Ovary (tissue), 9 donors: Measurements from ENCODE around the gene CCDC106. TPM values are rescaled to one million over a fixed set of nuclear protein-coding genes. Genes with fewer than 3 reads are reported as not detected.

Experiments used
- DNase-seq, 5 donors: peaks; one replicate each; pipeline ENCODE4 v3.0.0-alpha.2; 2019 to 2020
- H3K27ac ChIP-seq, 2 donors: fragments of 200-600 bp; one replicate each; pipeline versions ENCODE4 v1.5.1 to v1.8.0; 2019 to 2022
- H3K27me3 ChIP-seq: fragments of 200-600 bp; one replicate; pipeline ENCODE4 v1.8.0; 2022
- H3K36me3 ChIP-seq: fragments of 200-600 bp; sonication (generic); one replicate; pipeline ENCODE4 v1.5.1; 2019
- H3K4me1 ChIP-seq: one replicate; pipeline ENCODE4 v1.8.1; 2013; ENCODE audit warnings: mild to moderate bottlenecking, moderate library complexity; ENCODE audit not compliant: insufficient read depth
- H3K4me3 ChIP-seq: fragments of 200-600 bp; sonication (generic); one replicate; pipeline ENCODE4 v1.5.1; 2017
- H3K9me3 ChIP-seq, 2 donors: fragments of 200-600 bp in 1 of 2; sonication (generic) in 1 of 2; one replicate each; pipeline versions ENCODE4 v1.5.1 to v1.8.1; 2013 to 2019; ENCODE audit warnings: mild to moderate bottlenecking in 1 of 2, moderate library complexity in 1 of 2
- CTCF ChIP-seq, 3 donors: fragments of 450-650 bp in 2 of 3; fragments of 200-600 bp in 1 of 3; IDR thresholded peaks; one replicate each; pipeline versions ENCODE4 v1.5.1 to v1.8.0; 2016 to 2022; ENCODE audit warnings: antibody characterized with exemption in 3 of 3, mild to moderate bottlenecking in 1 of 3
- EP300 ChIP-seq: sonication (generic); formaldehyde crosslinking; IDR thresholded peaks from one replicate; pipeline ENCODE4 v1.6.1; 2017; ENCODE audit warnings: antibody characterized with exemption
- POLR2A ChIP-seq: fragments of 450-650 bp; IDR thresholded peaks from one replicate; pipeline ENCODE4 v1.6.1; 2017; ENCODE audit warnings: antibody characterized with exemption, mild to moderate bottlenecking, moderate library complexity
- WGBS, 3 donors: extraction: QIAGEN DNeasy Blood & Tissue Kit in 1 of 3; methylation state at CpG; one replicate each; pipeline versions ENCODE4 v1.1.5 to v1.1.7; 2013 to 2017; 5-methylcytosine and 5-hydroxymethylcytosine counted together
- intact Hi-C, 4 donors: fragments of 100-400 bp; cut with DNase I; formaldehyde crosslinking; loops; one replicate each; pipeline versions ENCODE4 v1.11.0 to v1.15.1; 2022 to 2023
- polyA plus RNA-seq, 2 donors: library from polyadenylated mRNA; stranded (reverse); fragments of 200-250 nt in 1 of 2; fragments of 350-450 nt in 1 of 2; fragmentation: Illumina TruSeq in 1 of 2; extraction: RNeasy Lipid Tissue Mini Kit (QIAGEN cat#74804) in 1 of 2; gene quantifications; one replicate each; pipeline ENCODE4 v1.2.3, GENCODE V29; 2013 to 2014
- total RNA-seq, 7 donors: library from RNA; depleted of rRNA in 2 of 7; stranded (reverse); fragments of >200 nt in 2 of 7; fragmentation: NEBNext Ultra II Directional in 3 of 7; extraction: Animal tissue kit (Norgen Biotek cat#: 25700) in 3 of 7; gene quantifications; one replicate each; pipeline versions ENCODE4 v1.1.0 to v1.2.4, GENCODE V29; 2016 to 2023
- donor health status: DM: no; HTN: no; CAD: no; lungs with moderate emphysema.
- donor health status: DM: no; HTN: no; CAD: no.
- donor health status: Bipolar disorder and iron deficiency.
- donor health status: DM: yes; HTN: yes; CAD: no.
- donor health status: DM: no; HTN: no; CAD: no.
- donor health status: DM: yes; HTN: yes; CAD: no.

The CCDC106 gene
- total and polyA plus RNA-seq, 9 donors, result 3.1 to 20.2 (median 14.5) TPM

- Histone ChIP-seq H3K27ac (no peak overlapping the region), H3K27me3 (no peaks in the 10 kb centered on the region), H3K9me3 (no peaks in the 10 kb centered on the region), H3K4me1 (peaks cover 3% of the 10 kb centered on the region), H3K4me3 (no peak overlapping the region), H3K36me3 (no peaks in the 10 kb centered on the region)
- intact Hi-C loops, result no loop called here
- DNase-seq, result peak in 1 of 5 donors; percentile 11
- TF ChIP-seq CTCF (IDR thresholded peaks at IDR 0.05) (no peak), POLR2A (no peak), EP300 (no peak)
- WGBS, 3 donors, result 50 to 68% (median 54%) methylated on average over 11 of the region's 11 CpGs
Measured at GRCh38 chr19:55699221-55699620, 51.2 kb downstream of the CCDC106 start.

- no peak overlapping the region for H3K4me3 ChIP-seq
- intact Hi-C loops, result no loop called here
- no peak overlapping the region for H3K27ac ChIP-seq
- no peaks in the 10 kb centered on the region for H3K27me3 ChIP-seq
- 91 to 94% (median 94%) methylated on average over 12 of the region's 12 CpGs for whole genome bisulfite sequencing, 3 donors
- peaks cover 3% of the 10 kb centered on the region for H3K4me1 ChIP-seq
- H3K9me3 ChIP-seq, result no peaks in the 10 kb centered on the region
- no peaks in the 10 kb centered on the region for H3K36me3 ChIP-seq
- TF ChIP-seq POLR2A (no peak), CTCF (IDR thresholded peaks at IDR 0.05) (no peak), EP300 (no peak)
- DNase-seq, result peak in 1 of 5 donors; percentile 5
Measured at GRCh38 chr19:55700813-55701212, 52.8 kb downstream of the CCDC106 start.

DNA sequence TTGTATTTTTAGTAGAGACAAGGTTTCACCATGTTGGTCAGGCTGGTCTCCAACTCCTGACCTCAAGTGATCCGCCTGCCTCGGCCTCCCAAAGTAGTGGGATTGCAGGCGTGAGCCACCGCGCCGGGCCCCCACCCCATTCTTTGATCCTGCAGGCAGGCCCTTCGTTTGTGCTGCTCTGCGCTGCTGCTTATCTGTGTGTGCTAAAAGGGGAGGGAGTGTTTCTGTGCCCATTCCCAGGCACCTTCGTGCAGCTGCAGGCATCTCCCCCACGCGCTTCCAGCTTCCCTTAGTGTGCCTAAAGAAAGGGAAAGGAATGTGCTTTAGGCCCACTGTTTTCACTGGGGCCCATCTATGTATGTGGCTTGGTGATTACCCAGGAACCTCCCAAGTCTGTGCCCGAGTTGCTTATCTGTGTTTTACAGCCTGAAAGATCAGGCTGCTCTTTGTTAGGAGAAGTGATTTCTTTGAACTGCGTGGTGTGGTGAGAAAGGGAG is 54.2 kb downstream of the CCDC106 start:
- no peaks in the 10 kb centered on the region for H3K36me3 ChIP-seq
- peaks cover 3% of the 10 kb centered on the region for H3K4me1 ChIP-seq
- no peak overlapping the region for H3K27ac ChIP-seq
- no peaks in the 10 kb centered on the region for H3K27me3 ChIP-seq
- TF ChIP-seq POLR2A (no peak), CTCF (IDR thresholded peaks at IDR 0.05) (no peak), EP300 (no peak)
- peak in 4 of 5 donors; percentile 6 to 66 (median 20) for DNase-seq
- intact Hi-C loops, result no loop called here
- no peaks in the 10 kb centered on the region for H3K9me3 ChIP-seq
- H3K4me3 ChIP-seq, result no peak overlapping the region
- 7 to 14% (median 14%) methylated on average over 13 of the region's 13 CpGs for WGBS, 3 donors

Other genes starting within 250 kb of the CCDC106 start
- 10 to 100 TPM; 10.0 to 30.1 (median 17.9) TPM for gene UBE2S, start 240.4 kb upstream of the CCDC106 start, total RNA-seq
- 1 to 10 TPM; 3.2 to 8.2 TPM for gene UBE2S, start 240.4 kb upstream of the CCDC106 start, polyA plus RNA-seq
- gene SHISA7, start 204.9 kb upstream of the CCDC106 start, total RNA-seq, result not detected
- not detected for gene SHISA7, start 204.9 kb upstream of the CCDC106 start, polyA plus RNA-seq
- 10 to 100 TPM; 21.8 to 39.2 (median 31.7) TPM for gene ISOC2, start 186.6 kb upstream of the CCDC106 start, total RNA-seq
- 10 to 100 TPM in 1 of 2 donors, 1 to 10 TPM in 1; 1.4 to 39.4 TPM for gene ISOC2, start 186.6 kb upstream of the CCDC106 start, polyA plus RNA-seq
- not detected for gene C19orf85, start 183.5 kb upstream of the CCDC106 start, total RNA-seq
- gene C19orf85, start 183.5 kb upstream of the CCDC106 start, polyA plus RNA-seq, result not detected
- gene ZNF628, start 171.6 kb upstream of the CCDC106 start, total RNA-seq, result 10 to 100 TPM in 2 of 7 donors, 1 to 10 TPM in 5; 3.8 to 18.4 (median 8.7) TPM
- 1 to 10 TPM in 1 of 2 donors, not detected in 1; 8.7 TPM for gene ZNF628, start 171.6 kb upstream of the CCDC106 start, polyA plus RNA-seq
- 10 to 100 TPM in 6 of 7 donors, 1 to 10 TPM in 1; 9.2 to 40.4 (median 35.8) TPM for gene NAT14, start 163.0 kb upstream of the CCDC106 start, total RNA-seq
- 10 to 100 TPM in 1 of 2 donors, 1 to 10 TPM in 1; 3.2 to 23.5 TPM for gene NAT14, start 163.0 kb upstream of the CCDC106 start, polyA plus RNA-seq
- 10 to 100 TPM in 6 of 7 donors, 1 to 10 TPM in 1; 5.7 to 29.7 (median 21.1) TPM for gene SSC5D, start 159.8 kb upstream of the CCDC106 start, total RNA-seq
- 10 to 100 TPM; 10.1 to 11.4 TPM for gene SSC5D, start 159.8 kb upstream of the CCDC106 start, polyA plus RNA-seq
- 1 to 10 TPM in 1 of 7 donors, under 1 TPM in 1, not detected in 5; 0.20 to 1.0 TPM for gene SBK2, start 111.1 kb upstream of the CCDC106 start, total RNA-seq
- gene SBK2, start 111.1 kb upstream of the CCDC106 start, polyA plus RNA-seq, result not detected
- gene SBK3, start 102.7 kb upstream of the CCDC106 start, total RNA-seq, result under 1 TPM in 4 of 7 donors, not detected in 3; 0.17 to 0.34 (median 0.26) TPM
- gene SBK3, start 102.7 kb upstream of the CCDC106 start, polyA plus RNA-seq, result not detected
- gene ZNF579, start 67.4 kb upstream of the CCDC106 start, total RNA-seq, result 10 to 100 TPM in 5 of 7 donors, 1 to 10 TPM in 2; 2.7 to 24.4 (median 16.8) TPM
- 10 to 100 TPM in 1 of 2 donors, 1 to 10 TPM in 1; 5.6 to 10.5 TPM for gene ZNF579, start 67.4 kb upstream of the CCDC106 start, polyA plus RNA-seq
- gene FIZ1, start 48.7 kb upstream of the CCDC106 start, total RNA-seq, result 10 to 100 TPM in 5 of 7 donors, 1 to 10 TPM in 2; 3.6 to 22.7 (median 16.6) TPM
- gene FIZ1, start 48.7 kb upstream of the CCDC106 start, polyA plus RNA-seq, result 10 to 100 TPM in 1 of 2 donors, 1 to 10 TPM in 1; 9.4 to 11.0 TPM
- 10 to 100 TPM; 13.7 to 22.3 (median 17.8) TPM for gene ZNF524, start 47.9 kb upstream of the CCDC106 start, total RNA-seq
- gene ZNF524, start 47.9 kb upstream of the CCDC106 start, polyA plus RNA-seq, result 10 to 100 TPM in 1 of 2 donors, under 1 TPM in 1; 0.15 to 28.0 TPM
- 10 to 100 TPM in 5 of 7 donors, 1 to 10 TPM in 2; 4.0 to 20.9 (median 17.6) TPM for gene ZNF865, start 42.6 kb upstream of the CCDC106 start, total RNA-seq
- gene ZNF865, start 42.6 kb upstream of the CCDC106 start, polyA plus RNA-seq, result 10 to 100 TPM in 1 of 2 donors, under 1 TPM in 1; 0.42 to 10.5 TPM
- gene ZNF784, start 23.6 kb upstream of the CCDC106 start, total RNA-seq, result 10 to 100 TPM in 4 of 7 donors, 1 to 10 TPM in 3; 6.5 to 16.9 (median 11.7) TPM
- gene ZNF784, start 23.6 kb upstream of the CCDC106 start, polyA plus RNA-seq, result 10 to 100 TPM in 1 of 2 donors, 1 to 10 TPM in 1; 6.0 to 12.3 TPM
- 10 to 100 TPM; 24.9 to 70.6 (median 65.3) TPM for gene ZNF580, start 7.2 kb upstream of the CCDC106 start, total RNA-seq
- gene ZNF580, start 7.2 kb upstream of the CCDC106 start, polyA plus RNA-seq, result 10 to 100 TPM; 14.5 to 37.3 TPM
- 10 to 100 TPM; 21.9 to 40.2 (median 34.0) TPM for gene ZNF581, start 4.6 kb upstream of the CCDC106 start, total RNA-seq
- 10 to 100 TPM; 11.2 to 37.0 TPM for gene ZNF581, start 4.6 kb upstream of the CCDC106 start, polyA plus RNA-seq
- gene U2AF2, start 6.8 kb downstream of the CCDC106 start, total RNA-seq, result 100 to 1,000 TPM in 6 of 7 donors, 10 to 100 TPM in 1; 76.9 to 183 (median 158) TPM
- gene U2AF2, start 6.8 kb downstream of the CCDC106 start, polyA plus RNA-seq, result 100 to 1,000 TPM in 1 of 2 donors, 10 to 100 TPM in 1; 27.3 to 135 TPM
- gene EPN1, start 27.0 kb downstream of the CCDC106 start, total RNA-seq, result 100 to 1,000 TPM in 5 of 7 donors, 10 to 100 TPM in 2; 53.4 to 187 (median 142) TPM
- 100 to 1,000 TPM in 1 of 2 donors, 10 to 100 TPM in 1; 11.0 to 106 TPM for gene EPN1, start 27.0 kb downstream of the CCDC106 start, polyA plus RNA-seq
- not detected for gene NLRP9, start 90.2 kb downstream of the CCDC106 start, total RNA-seq
- gene NLRP9, start 90.2 kb downstream of the CCDC106 start, polyA plus RNA-seq, result under 1 TPM; 0.17 to 0.80 TPM
- gene RFPL4A, start 110.9 kb downstream of the CCDC106 start, total RNA-seq, result not detected
- gene RFPL4A, start 110.9 kb downstream of the CCDC106 start, polyA plus RNA-seq, result not detected
- under 1 TPM in 1 of 7 donors, not detected in 6; 0.54 TPM for gene RFPL4AL1, start 120.9 kb downstream of the CCDC106 start, total RNA-seq
- gene RFPL4AL1, start 120.9 kb downstream of the CCDC106 start, polyA plus RNA-seq, result not detected
- under 1 TPM in 6 of 7 donors, not detected in 1; 0.08 to 0.62 (median 0.42) TPM for gene NLRP11, start 183.8 kb downstream of the CCDC106 start, total RNA-seq
- gene NLRP11, start 183.8 kb downstream of the CCDC106 start, polyA plus RNA-seq, result under 1 TPM; 0.13 to 0.51 TPM
- gene NLRP4, start 188.3 kb downstream of the CCDC106 start, total RNA-seq, result not detected
- gene NLRP4, start 188.3 kb downstream of the CCDC106 start, polyA plus RNA-seq, result 1 to 10 TPM in 1 of 2 donors, under 1 TPM in 1; 0.37 to 1.5 TPM